Left lung (tissue), 10 donors: ENCODE measurements around the gene NR3C2. TPM values are rescaled to one million over a fixed set of nuclear protein-coding genes. Genes with fewer than 3 reads are reported as not detected.

Source experiments
- ATAC-seq: fragments of 200-7000 bp; cut with Tn5 transposase; one replicate; pipeline ENCODE4 v1.9.1; 2020; ENCODE audit warnings: moderate library complexity
- DNase-seq, 4 donors: peaks; one replicate each; pipeline ENCODE4 v3.0.0-alpha.2; 2013 to 2020
- H3K27ac ChIP-seq, 2 donors: fragments of 200-600 bp; sonication (generic) in 1 of 2; one replicate each; pipeline versions ENCODE4 v1.5.0 to v1.8.0; 2020 to 2021
- H3K27me3 ChIP-seq, 2 donors: fragments of 200-600 bp; sonication (generic) in 1 of 2; one replicate each; pipeline versions ENCODE4 v1.5.0 to v1.8.0; 2020 to 2021
- H3K36me3 ChIP-seq, 2 donors: fragments of 200-600 bp; sonication (generic) in 1 of 2; one replicate each; pipeline versions ENCODE4 v1.5.0 to v1.8.0; 2020 to 2021
- H3K4me1 ChIP-seq, 2 donors: fragments of 200-600 bp; one replicate each; pipeline ENCODE4 v1.8.0; 2021
- H3K4me3 ChIP-seq, 2 donors: fragments of 200-600 bp; sonication (generic) in 1 of 2; one replicate each; pipeline versions ENCODE4 v1.5.0 to v1.8.0; 2020 to 2021; ENCODE audit warnings: mild to moderate bottlenecking in 1 of 2
- H3K9me3 ChIP-seq, 2 donors: fragments of 200-600 bp; sonication (generic) in 1 of 2; one replicate each; pipeline versions ENCODE4 v1.5.0 to v1.8.0; 2020 to 2021
- intact Hi-C, 2 donors: fragments of 100-400 bp; cut with DNase I; formaldehyde crosslinking; loops; one replicate each; pipeline versions ENCODE4 v1.11.2 to v1.14.2; 2022
- polyA plus RNA-seq, 6 donors: library from polyadenylated mRNA; unstranded; fragments of 120-200 nt; gene quantifications; one replicate each; pipeline ENCODE4 v1.2.1, GENCODE V29; 2013; ENCODE audit not compliant: insufficient read length in 6 of 6
- total RNA-seq, 2 donors: library from RNA; stranded (reverse); fragmentation: NEBNext Ultra II Directional; extraction: Animal tissue kit (Norgen Biotek cat#: 25700); gene quantifications; one replicate each; pipeline ENCODE4 v1.2.1, GENCODE V29; 2021
- TF ChIP-seq, protein P1 (sequence below), 2 donors: fragments of 200-600 bp; sonication (generic) in 1 of 2; IDR thresholded peaks; one replicate each; pipeline versions ENCODE4 v1.5.0 to v1.8.0; 2021; ENCODE audit warnings: antibody characterized with exemption in 2 of 2
- donor health status: DM: no; HTN: yes; CAD: no.
- donor health status: DM: no; HTN: no; CAD: no.

The NR3C2 gene
- total and polyA plus RNA-seq, 8 donors = 13.1 to 25.0 (median 17.0) TPM

- Histone ChIP-seq H3K9me3 (peaks cover 0 to 2% of the 10 kb centered on the region in 2 donors), H3K4me1 (no peaks in the 10 kb centered on the region), H3K27ac (no peak overlapping the region), H3K36me3 (no peaks in the 10 kb centered on the region), H3K27me3 (no peaks in the 10 kb centered on the region), H3K4me3 (no peak overlapping the region)
- ATAC-seq = no peak
- intact Hi-C loops = no loop called here
- DNase-seq = no peak
- TF ChIP-seq, protein P1, sequence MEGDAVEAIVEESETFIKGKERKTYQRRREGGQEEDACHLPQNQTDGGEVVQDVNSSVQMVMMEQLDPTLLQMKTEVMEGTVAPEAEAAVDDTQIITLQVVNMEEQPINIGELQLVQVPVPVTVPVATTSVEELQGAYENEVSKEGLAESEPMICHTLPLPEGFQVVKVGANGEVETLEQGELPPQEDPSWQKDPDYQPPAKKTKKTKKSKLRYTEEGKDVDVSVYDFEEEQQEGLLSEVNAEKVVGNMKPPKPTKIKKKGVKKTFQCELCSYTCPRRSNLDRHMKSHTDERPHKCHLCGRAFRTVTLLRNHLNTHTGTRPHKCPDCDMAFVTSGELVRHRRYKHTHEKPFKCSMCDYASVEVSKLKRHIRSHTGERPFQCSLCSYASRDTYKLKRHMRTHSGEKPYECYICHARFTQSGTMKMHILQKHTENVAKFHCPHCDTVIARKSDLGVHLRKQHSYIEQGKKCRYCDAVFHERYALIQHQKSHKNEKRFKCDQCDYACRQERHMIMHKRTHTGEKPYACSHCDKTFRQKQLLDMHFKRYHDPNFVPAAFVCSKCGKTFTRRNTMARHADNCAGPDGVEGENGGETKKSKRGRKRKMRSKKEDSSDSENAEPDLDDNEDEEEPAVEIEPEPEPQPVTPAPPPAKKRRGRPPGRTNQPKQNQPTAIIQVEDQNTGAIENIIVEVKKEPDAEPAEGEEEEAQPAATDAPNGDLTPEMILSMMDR (IDR thresholded peaks at IDR 0.05) = no peak
Measured at GRCh38 chr4:148182230-148182911, 259.8 kb downstream of the NR3C2 start.

DNA sequence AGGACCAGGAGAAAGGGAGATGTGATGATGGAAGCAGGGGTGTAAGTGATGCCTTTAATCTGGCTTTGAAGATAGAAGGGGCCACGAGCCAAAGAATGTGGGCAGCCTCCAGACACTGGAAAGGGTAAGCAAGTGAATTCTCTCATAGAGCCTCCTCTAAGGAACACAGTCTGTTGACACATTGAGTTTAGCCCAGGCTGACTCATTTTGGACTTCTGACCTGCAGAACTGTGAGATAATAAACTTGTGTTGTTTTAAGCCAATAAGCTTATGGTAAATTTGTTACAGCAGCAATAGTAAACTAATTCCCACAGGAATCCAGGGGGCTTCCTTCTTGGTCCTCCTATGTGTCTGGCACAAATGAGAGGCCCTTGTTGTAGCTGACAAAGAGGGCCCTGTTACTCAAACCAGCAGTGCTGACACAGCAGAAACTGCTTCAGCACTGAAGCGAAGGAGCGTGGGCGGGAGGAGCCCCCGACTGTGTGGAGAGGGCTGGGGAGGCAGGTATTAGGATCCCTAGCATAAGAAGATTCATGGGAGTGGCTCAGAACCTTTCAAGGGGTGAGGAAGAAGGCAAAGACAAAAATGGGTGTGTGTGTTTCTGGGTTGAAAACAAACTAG is 268.7 kb downstream of the NR3C2 start:
- TF ChIP-seq, protein P1 (IDR thresholded peaks at IDR 0.05) = no peak
- ATAC-seq (no peak), DNase-seq (no peak)

GRCh38 chr4:148171596-148171995 is 270.6 kb downstream of the NR3C2 start:
- H3K27ac ChIP-seq = no peak overlapping the region
- ATAC-seq = peak; percentile 25
- no peak for DNase-seq

More for the DNA sequence above, 268.7 kb downstream of the NR3C2 start:
- Histone ChIP-seq H3K4me3 (no peak overlapping the region), H3K4me1 (no peaks in the 10 kb centered on the region), H3K27ac (no peak overlapping the region), H3K36me3 (no peaks in the 10 kb centered on the region), H3K27me3 (no peaks in the 10 kb centered on the region), H3K9me3 (no peaks in the 10 kb centered on the region)
- intact Hi-C loops = no loop called here

DNA sequence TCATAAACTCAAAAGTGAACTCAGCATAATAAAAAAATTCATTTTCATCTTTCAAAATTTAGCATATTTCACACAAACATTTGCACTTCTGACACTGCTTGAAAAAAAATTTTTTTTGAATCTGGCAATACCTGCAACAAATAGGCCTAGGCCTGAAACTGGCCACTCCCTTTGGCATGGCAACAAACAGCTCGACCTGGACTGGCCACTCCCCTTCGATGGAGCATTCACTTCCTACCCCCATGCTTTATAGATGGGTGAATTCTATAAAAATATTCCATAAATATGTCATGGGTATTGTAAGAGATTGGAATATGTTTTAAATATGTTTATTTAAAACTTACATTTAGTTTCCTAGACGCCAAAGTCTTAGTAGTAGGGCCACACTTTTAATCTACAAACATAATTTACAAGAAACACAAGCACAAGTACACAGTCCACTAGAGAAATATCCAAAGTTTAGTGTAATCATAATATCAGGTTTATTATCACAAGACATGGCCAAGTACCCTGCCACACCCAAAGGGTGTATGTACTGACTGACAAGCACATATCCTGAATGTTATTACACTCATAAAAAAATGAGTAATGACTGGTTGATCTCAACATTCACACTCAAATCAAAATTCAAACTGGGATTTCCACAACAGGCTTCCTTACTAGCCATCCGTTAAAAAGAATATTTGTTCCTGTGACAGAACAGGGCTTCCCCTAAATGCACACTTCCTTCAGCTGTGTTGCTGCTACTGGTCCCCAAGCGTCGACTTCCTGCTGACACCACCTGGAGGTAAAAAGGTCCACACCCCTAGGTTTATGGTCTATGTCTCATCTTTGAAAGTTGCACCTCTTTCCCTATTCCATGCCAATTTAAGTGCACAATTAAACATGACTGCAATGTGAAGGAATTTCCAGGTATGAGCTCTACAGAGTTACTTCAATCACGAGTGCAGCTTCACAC is 271.5 kb downstream of the NR3C2 start:
- TF ChIP-seq, protein P1 (IDR thresholded peaks at IDR 0.05) = no peak
- no peak overlapping the region for H3K27ac ChIP-seq
- ATAC-seq = no peak
- H3K4me3 ChIP-seq = no peak overlapping the region
- no peaks in the 10 kb centered on the region for H3K4me1 ChIP-seq
- intact Hi-C loops = no loop called here
- H3K36me3 ChIP-seq = no peaks in the 10 kb centered on the region
- H3K9me3 ChIP-seq = no peaks in the 10 kb centered on the region
- DNase-seq = no peak
- H3K27me3 ChIP-seq = no peaks in the 10 kb centered on the region

More at GRCh38 chr4:148171596-148171995, 270.6 kb downstream of the NR3C2 start:
- H3K4me3 ChIP-seq = no peak overlapping the region
- no peaks in the 10 kb centered on the region for H3K36me3 ChIP-seq
- H3K4me1 ChIP-seq = no peaks in the 10 kb centered on the region
- H3K27me3 ChIP-seq = no peaks in the 10 kb centered on the region
- no peaks in the 10 kb centered on the region for H3K9me3 ChIP-seq
- TF ChIP-seq, protein P1 (IDR thresholded peaks at IDR 0.05) = no peak
- intact Hi-C loops = no loop called here
